ENCODE measurements around the gene GPR78.

GPR78 gene

GRCh38 chr4:8547108-8547911 lies 32.9 kb upstream of the GPR78 start:
- TF ChIP-seq PPARA (CRISPR knock-in tag; IDR thresholded peaks at IDR 0.05; ENCODE audit: borderline replicate concordance) (no peak), ZC3H10 (CRISPR knock-in tag; IDR thresholded peaks at IDR 0.05) (no peak), ESRRG (CRISPR knock-in tag; IDR thresholded peaks at IDR 0.05) (no peak), ISL1 (CRISPR knock-in tag; IDR thresholded peaks at IDR 0.05) (no peak), RARB (CRISPR knock-in tag; IDR thresholded peaks at IDR 0.05) (no peak), ZFP3 (CRISPR knock-in tag; IDR thresholded peaks at IDR 0.05) (no peak), SNAI2 (CRISPR knock-in tag; IDR thresholded peaks at IDR 0.05) (no peak), CSDC2 (CRISPR knock-in tag; IDR thresholded peaks at IDR 0.05) (no peak), TCF4 (CRISPR knock-in tag; IDR thresholded peaks at IDR 0.05; ENCODE audit: borderline replicate concordance) (no peak), ARNTL (CRISPR knock-in tag; IDR thresholded peaks at IDR 0.05; ENCODE audit: borderline replicate concordance, low read depth) (no peak), CREB5 (CRISPR knock-in tag; IDR thresholded peaks at IDR 0.05; ENCODE audit: low read depth) (no peak), PATZ1 (CRISPR knock-in tag; IDR thresholded peaks at IDR 0.05; ENCODE audit: borderline replicate concordance) (no peak), OSR1 (CRISPR knock-in tag; IDR thresholded peaks at IDR 0.05) (no peak), ZNF565 (CRISPR knock-in tag; conservative IDR thresholded peaks at IDR 0.05; ENCODE audit: low read depth) (no peak), POU6F1 (CRISPR knock-in tag; IDR thresholded peaks at IDR 0.05; ENCODE audit: borderline replicate concordance, low read depth) (no peak), GLIS3 (CRISPR knock-in tag; IDR thresholded peaks at IDR 0.05) (no peak), ZNF70 (CRISPR knock-in tag; IDR thresholded peaks at IDR 0.05) (no peak)
- peak; percentile 47; the same call in 2 of the 3 replicates for ATAC-seq

- ATAC-seq = no peak
- TF ChIP-seq CSRNP3 (CRISPR knock-in tag; IDR thresholded peaks at IDR 0.05) (no peak), ZFP30 (CRISPR knock-in tag; IDR thresholded peaks at IDR 0.05) (no peak), TOX (CRISPR knock-in tag; IDR thresholded peaks at IDR 0.05; ENCODE audit: borderline replicate concordance) (no peak), ZNF565 (CRISPR knock-in tag; conservative IDR thresholded peaks at IDR 0.05; ENCODE audit: low read depth) (no peak), ARNTL (CRISPR knock-in tag; IDR thresholded peaks at IDR 0.05; ENCODE audit: borderline replicate concordance, low read depth) (no peak), ISL1 (CRISPR knock-in tag; IDR thresholded peaks at IDR 0.05) (no peak), TCF4 (CRISPR knock-in tag; IDR thresholded peaks at IDR 0.05; ENCODE audit: borderline replicate concordance) (no peak), ZC3H10 (CRISPR knock-in tag; IDR thresholded peaks at IDR 0.05) (no peak), GLIS3 (CRISPR knock-in tag; IDR thresholded peaks at IDR 0.05) (no peak), RARB (CRISPR knock-in tag; IDR thresholded peaks at IDR 0.05) (no peak), PATZ1 (CRISPR knock-in tag; IDR thresholded peaks at IDR 0.05; ENCODE audit: borderline replicate concordance) (no peak), BACH2 (CRISPR knock-in tag; IDR thresholded peaks at IDR 0.05; ENCODE audit: borderline replicate concordance) (no peak), ZFP3 (CRISPR knock-in tag; IDR thresholded peaks at IDR 0.05) (no peak), ZNF8 (CRISPR knock-in tag; IDR thresholded peaks at IDR 0.05) (no peak), ESRRG (CRISPR knock-in tag; IDR thresholded peaks at IDR 0.05) (no peak), TSHZ2 (CRISPR knock-in tag; IDR thresholded peaks at IDR 0.05) (no peak), POU6F1 (CRISPR knock-in tag; IDR thresholded peaks at IDR 0.05; ENCODE audit: borderline replicate concordance, low read depth) (no peak), PPARA (CRISPR knock-in tag; IDR thresholded peaks at IDR 0.05; ENCODE audit: borderline replicate concordance) (no peak)
These were observed 32.1 kb upstream of the GPR78 start for GRCh38 chr4:8547912-8548730.
